Measurements from ENCODE around the gene PHF21B.

The PHF21B gene

GRCh38 chr22:45006111-45006963 is 3.5 kb downstream of the PHF21B start:
- no peak overlapping the region for H3K27ac ChIP-seq (ENCODE audit: low read depth, low read length)
- H3K27me3 ChIP-seq (ENCODE audit: control insufficient read depth in 5 of 5, insufficient read depth in 4 of 5, low read length in 5 of 5), result peaks cover 23 to 55% (median 44%) of the 10 kb centered on the region in 5 donors
- H3K9ac ChIP-seq (ENCODE audit: low read length in 5 of 5), result no peak overlapping the region
- H3K4me3 ChIP-seq (ENCODE audit: low read depth in 1 of 5, low read length in 5 of 5), result peak overlapping the region in 1 of 5 donors; percentile 27
- no peaks in the 10 kb centered on the region for H3K36me3 ChIP-seq (ENCODE audit: control insufficient read depth in 5 of 5, insufficient read depth in 5 of 5, low read length in 5 of 5)
- H3K4me1 ChIP-seq (ENCODE audit: control insufficient read depth in 5 of 5, insufficient read depth in 5 of 5, low read length in 5 of 5), result peaks cover 0 to 28% (median 20%) of the 10 kb centered on the region in 5 donors
- H3K9me3 ChIP-seq (ENCODE audit: control insufficient read depth in 5 of 5, low read length in 5 of 5), result peaks cover 0 to 3% (median 0%) of the 10 kb centered on the region in 5 donors

- no peak overlapping the region for H3K4me3 ChIP-seq (ENCODE audit: low read depth in 1 of 5, low read length in 5 of 5)
- no peaks in the 10 kb centered on the region for H3K36me3 ChIP-seq (ENCODE audit: control insufficient read depth in 5 of 5, insufficient read depth in 5 of 5, low read length in 5 of 5)
- H3K9ac ChIP-seq (ENCODE audit: low read length in 5 of 5), result no peak overlapping the region
- peaks cover 15 to 56% (median 37%) of the 10 kb centered on the region in 5 donors for H3K27me3 ChIP-seq (ENCODE audit: control insufficient read depth in 5 of 5, insufficient read depth in 4 of 5, low read length in 5 of 5)
- H3K9me3 ChIP-seq (ENCODE audit: control insufficient read depth in 5 of 5, low read length in 5 of 5), result peaks cover 0 to 3% (median 0%) of the 10 kb centered on the region in 5 donors
- H3K4me1 ChIP-seq (ENCODE audit: control insufficient read depth in 5 of 5, insufficient read depth in 5 of 5, low read length in 5 of 5), result peaks cover 0 to 3% (median 0%) of the 10 kb centered on the region in 5 donors
- H3K27ac ChIP-seq (ENCODE audit: low read depth, low read length), result no peak overlapping the region
These were observed 8.2 kb downstream of the PHF21B start for GRCh38 chr22:45001653-45002052.

GRCh38 chr22:45000330-45000729 is 9.5 kb downstream of the PHF21B start:
- no peak overlapping the region for H3K27ac ChIP-seq (ENCODE audit: low read depth, low read length)
- H3K4me3 ChIP-seq (ENCODE audit: low read depth in 1 of 5, low read length in 5 of 5), result no peak overlapping the region
- H3K4me1 ChIP-seq (ENCODE audit: control insufficient read depth in 5 of 5, insufficient read depth in 5 of 5, low read length in 5 of 5), result peaks cover 0 to 1% (median 0%) of the 10 kb centered on the region in 5 donors
- H3K9me3 ChIP-seq (ENCODE audit: control insufficient read depth in 5 of 5, low read length in 5 of 5), result peaks cover 0 to 3% (median 0%) of the 10 kb centered on the region in 5 donors
- H3K9ac ChIP-seq (ENCODE audit: low read length in 5 of 5), result no peak overlapping the region
- H3K27me3 ChIP-seq (ENCODE audit: control insufficient read depth in 5 of 5, insufficient read depth in 4 of 5, low read length in 5 of 5), result peaks cover 8 to 51% (median 37%) of the 10 kb centered on the region in 5 donors
- H3K36me3 ChIP-seq (ENCODE audit: control insufficient read depth in 5 of 5, insufficient read depth in 5 of 5, low read length in 5 of 5), result no peaks in the 10 kb centered on the region

GRCh38 chr22:44999687-45000086 is 10.1 kb downstream of the PHF21B start:
- H3K4me3 ChIP-seq (ENCODE audit: low read depth in 1 of 5, low read length in 5 of 5), result no peak overlapping the region
- H3K9ac ChIP-seq (ENCODE audit: low read length in 5 of 5), result no peak overlapping the region
- no peak overlapping the region for H3K27ac ChIP-seq (ENCODE audit: low read depth, low read length)
- H3K9me3 ChIP-seq (ENCODE audit: control insufficient read depth in 5 of 5, low read length in 5 of 5), result peaks cover 0 to 3% (median 0%) of the 10 kb centered on the region in 5 donors
- peaks cover 0 to 1% (median 0%) of the 10 kb centered on the region in 5 donors for H3K4me1 ChIP-seq (ENCODE audit: control insufficient read depth in 5 of 5, insufficient read depth in 5 of 5, low read length in 5 of 5)
- peaks cover 3 to 50% (median 32%) of the 10 kb centered on the region in 5 donors for H3K27me3 ChIP-seq (ENCODE audit: control insufficient read depth in 5 of 5, insufficient read depth in 4 of 5, low read length in 5 of 5)
- H3K36me3 ChIP-seq (ENCODE audit: control insufficient read depth in 5 of 5, insufficient read depth in 5 of 5, low read length in 5 of 5), result no peaks in the 10 kb centered on the region

- Histone ChIP-seq H3K27me3 (ENCODE audit: control insufficient read depth in 5 of 5, insufficient read depth in 4 of 5, low read length in 5 of 5) (peaks cover 0 to 45% (median 28%) of the 10 kb centered on the region in 5 donors), H3K4me3 (ENCODE audit: low read depth in 1 of 5, low read length in 5 of 5) (no peak overlapping the region), H3K9ac (ENCODE audit: low read length in 5 of 5) (no peak overlapping the region), H3K9me3 (ENCODE audit: control insufficient read depth in 5 of 5, low read length in 5 of 5) (peaks cover 0 to 3% (median 0%) of the 10 kb centered on the region in 5 donors), H3K4me1 (ENCODE audit: control insufficient read depth in 5 of 5, insufficient read depth in 5 of 5, low read length in 5 of 5) (peaks cover 0 to 1% (median 0%) of the 10 kb centered on the region in 5 donors), H3K27ac (ENCODE audit: low read depth, low read length) (no peak overlapping the region), H3K36me3 (ENCODE audit: control insufficient read depth in 5 of 5, insufficient read depth in 5 of 5, low read length in 5 of 5) (no peaks in the 10 kb centered on the region)
These were observed 10.6 kb downstream of the PHF21B start for GRCh38 chr22:44999231-44999630.

GRCh38 chr22:44998296-44998695 is 11.5 kb downstream of the PHF21B start:
- Histone ChIP-seq H3K36me3 (ENCODE audit: control insufficient read depth in 5 of 5, insufficient read depth in 5 of 5, low read length in 5 of 5) (no peaks in the 10 kb centered on the region), H3K9ac (ENCODE audit: low read length in 5 of 5) (no peak overlapping the region), H3K9me3 (ENCODE audit: control insufficient read depth in 5 of 5, low read length in 5 of 5) (peaks cover 0 to 3% (median 0%) of the 10 kb centered on the region in 5 donors), H3K4me3 (ENCODE audit: low read depth in 1 of 5, low read length in 5 of 5) (no peak overlapping the region), H3K4me1 (ENCODE audit: control insufficient read depth in 5 of 5, insufficient read depth in 5 of 5, low read length in 5 of 5) (peaks cover 0 to 1% (median 0%) of the 10 kb centered on the region in 5 donors), H3K27ac (ENCODE audit: low read depth, low read length) (no peak overlapping the region), H3K27me3 (ENCODE audit: control insufficient read depth in 5 of 5, insufficient read depth in 4 of 5, low read length in 5 of 5) (peaks cover 0 to 39% (median 27%) of the 10 kb centered on the region in 5 donors)

- Histone ChIP-seq H3K27me3 (ENCODE audit: control insufficient read depth in 5 of 5, insufficient read depth in 4 of 5, low read length in 5 of 5) (peaks cover 0 to 36% (median 30%) of the 10 kb centered on the region in 5 donors), H3K27ac (ENCODE audit: low read depth, low read length) (no peak overlapping the region), H3K9me3 (ENCODE audit: control insufficient read depth in 5 of 5, low read length in 5 of 5) (no peaks in the 10 kb centered on the region), H3K4me1 (ENCODE audit: control insufficient read depth in 5 of 5, insufficient read depth in 5 of 5, low read length in 5 of 5) (peaks cover 0 to 1% (median 0%) of the 10 kb centered on the region in 5 donors), H3K36me3 (ENCODE audit: control insufficient read depth in 5 of 5, insufficient read depth in 5 of 5, low read length in 5 of 5) (no peaks in the 10 kb centered on the region), H3K9ac (ENCODE audit: low read length in 5 of 5) (no peak overlapping the region), H3K4me3 (ENCODE audit: low read depth in 1 of 5, low read length in 5 of 5) (no peak overlapping the region)
These were observed 12.7 kb downstream of the PHF21B start for GRCh38 chr22:44997060-44997459.

GRCh38 chr22:44996648-44997047 is 13.2 kb downstream of the PHF21B start:
- Histone ChIP-seq H3K4me3 (ENCODE audit: low read depth in 1 of 5, low read length in 5 of 5) (no peak overlapping the region), H3K27ac (ENCODE audit: low read depth, low read length) (no peak overlapping the region), H3K27me3 (ENCODE audit: control insufficient read depth in 5 of 5, insufficient read depth in 4 of 5, low read length in 5 of 5) (peaks cover 0 to 40% (median 30%) of the 10 kb centered on the region in 5 donors), H3K9me3 (ENCODE audit: control insufficient read depth in 5 of 5, low read length in 5 of 5) (no peaks in the 10 kb centered on the region), H3K9ac (ENCODE audit: low read length in 5 of 5) (no peak overlapping the region), H3K4me1 (ENCODE audit: control insufficient read depth in 5 of 5, insufficient read depth in 5 of 5, low read length in 5 of 5) (peaks cover 0 to 1% (median 0%) of the 10 kb centered on the region in 5 donors), H3K36me3 (ENCODE audit: control insufficient read depth in 5 of 5, insufficient read depth in 5 of 5, low read length in 5 of 5) (no peaks in the 10 kb centered on the region)

- Histone ChIP-seq H3K4me3 (ENCODE audit: low read depth in 1 of 5, low read length in 5 of 5) (no peak overlapping the region), H3K36me3 (ENCODE audit: control insufficient read depth in 5 of 5, insufficient read depth in 5 of 5, low read length in 5 of 5) (no peaks in the 10 kb centered on the region), H3K9ac (ENCODE audit: low read length in 5 of 5) (no peak overlapping the region), H3K27me3 (ENCODE audit: control insufficient read depth in 5 of 5, insufficient read depth in 4 of 5, low read length in 5 of 5) (peaks cover 0 to 35% (median 30%) of the 10 kb centered on the region in 5 donors), H3K27ac (ENCODE audit: low read depth, low read length) (no peak overlapping the region), H3K9me3 (ENCODE audit: control insufficient read depth in 5 of 5, low read length in 5 of 5) (no peaks in the 10 kb centered on the region), H3K4me1 (ENCODE audit: control insufficient read depth in 5 of 5, insufficient read depth in 5 of 5, low read length in 5 of 5) (peaks cover 0 to 1% (median 0%) of the 10 kb centered on the region in 5 donors)
These were observed 13.7 kb downstream of the PHF21B start for GRCh38 chr22:44996120-44996519.

- no peak overlapping the region for H3K4me3 ChIP-seq (ENCODE audit: low read depth in 1 of 5, low read length in 5 of 5)
- H3K27ac ChIP-seq (ENCODE audit: low read depth, low read length), result no peak overlapping the region
- H3K9ac ChIP-seq (ENCODE audit: low read length in 5 of 5), result no peak overlapping the region
- H3K36me3 ChIP-seq (ENCODE audit: control insufficient read depth in 5 of 5, insufficient read depth in 5 of 5, low read length in 5 of 5), result no peaks in the 10 kb centered on the region
- no peaks in the 10 kb centered on the region for H3K9me3 ChIP-seq (ENCODE audit: control insufficient read depth in 5 of 5, low read length in 5 of 5)
- peaks cover 0 to 1% (median 0%) of the 10 kb centered on the region in 5 donors for H3K4me1 ChIP-seq (ENCODE audit: control insufficient read depth in 5 of 5, insufficient read depth in 5 of 5, low read length in 5 of 5)
- H3K27me3 ChIP-seq (ENCODE audit: control insufficient read depth in 5 of 5, insufficient read depth in 4 of 5, low read length in 5 of 5), result peaks cover 0 to 33% (median 31%) of the 10 kb centered on the region in 5 donors
These were observed 14.1 kb downstream of the PHF21B start for GRCh38 chr22:44995715-44996114.

Measured in subcutaneous abdominal adipose tissue (tissue), 5 donors.